ENCODE results near the gene DLGAP1. TPM values are rescaled to one million over a fixed set of nuclear protein-coding genes. Genes with fewer than 3 reads are reported as not detected.

DLGAP1 gene
- total RNA-seq, 1 experiment from 2014 or later, result 0.39 TPM

DNA sequence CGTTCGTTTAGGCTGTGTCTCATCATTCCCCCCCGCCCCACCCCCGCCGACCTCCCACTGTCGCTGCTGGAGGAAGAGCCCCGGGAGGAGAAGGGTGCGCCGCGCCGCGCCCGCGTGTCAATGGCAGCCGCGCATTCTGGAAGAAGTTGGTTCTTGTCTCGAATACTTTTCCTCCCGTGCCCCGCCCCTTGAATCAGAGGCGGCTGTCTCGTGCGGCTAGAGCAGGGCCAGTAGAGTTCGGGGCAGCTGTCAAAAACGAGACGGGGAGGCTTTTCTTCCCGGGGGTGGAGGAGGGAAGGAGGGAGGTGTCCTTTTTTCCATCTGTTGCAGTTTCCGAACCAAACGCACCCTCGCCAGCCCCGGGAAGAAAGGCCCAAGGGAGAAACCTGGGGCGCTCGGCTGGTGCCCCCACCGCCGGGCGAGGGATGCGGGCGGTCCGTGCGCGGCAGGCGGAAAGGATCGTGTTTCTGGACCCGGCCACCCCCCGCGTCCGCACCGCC, 1005.5 kb downstream of the DLGAP1 start:
- ChIA-PET CTCF (interaction anchor here (0.5 kb wide), 1 partner anchor 144 kb away, joined by 6 read pairs; no protein-coding TSS in a partner anchor), RAD21 (ENCODE audit: low non-redundant PET in 1 of 2, low total read pairs in 2 of 2, uncharacterized antibody in 2 of 2, unreplicated experiment in 2 of 2) (no interaction called here), POLR2A (interaction anchor here (0.7 to 3.2 kb wide), 5 partner anchors 144 to 216 kb away, joined by 3 to 16 read pairs (median 9); no protein-coding TSS in a partner anchor)
- peak; percentile 70 for DNase-seq (ENCODE audit: low read depth, low spot score)
- peak overlapping the region; percentile 79 for H3K9ac ChIP-seq (ENCODE audit: low read length)
- peak overlapping the region; percentile 87 for H3K4me2 ChIP-seq (ENCODE audit: low read length)
- intact Hi-C loops (cut with micrococcal nuclease), result loop anchor here (1.0 to 10.0 kb wide), 6 partner anchors 65 to 217 kb away; partner anchors contain the start of gene MYL12B
- peaks cover 34 to 59% of the 10 kb centered on the region in 2 experiments for H3K4me1 ChIP-seq (ENCODE audit: control insufficient read depth in 1 of 2, insufficient read depth in 2 of 2, low read length in 2 of 2)
- no TSS peak for BruUV-seq (replicated peaks)
- no peaks in the 10 kb centered on the region for H3K9me3 ChIP-seq (ENCODE audit: control insufficient read depth in 1 of 2, insufficient read depth in 1 of 2, low read depth in 1 of 2, low read length in 2 of 2)
- peak; percentile 24 for ATAC-seq
- H2AFZ ChIP-seq (ENCODE audit: low read depth, low read length, poor library complexity, severe bottlenecking), result no peak overlapping the region
- peak overlapping the region; percentile 90 for H3K27ac ChIP-seq (ENCODE audit: low read depth, low read length)
- H3K36me3 ChIP-seq (ENCODE audit: control insufficient read depth in 1 of 2, insufficient read depth in 2 of 2, low read length in 2 of 2), result peaks cover 0 to 22% of the 10 kb centered on the region in 2 experiments; a peak in 2 of 4 replicates
- TF ChIP-seq POLR2A (IDR thresholded peaks at IDR 0.05; ENCODE audit: borderline replicate concordance, extremely low read depth, insufficient read depth, insufficient read length) (no peak), ZFX (IDR thresholded peaks at IDR 0.05) (no peak), CBX3 (IDR thresholded peaks at IDR 0.05; ENCODE audit: low read depth) (no peak), FOSL1 (IDR thresholded peaks at IDR 0.05; ENCODE audit: low read depth) (no peak), EZH2 (IDR thresholded peaks at IDR 0.05) (no peak), YY1 (IDR thresholded peaks at IDR 0.05; ENCODE audit: extremely low read depth, insufficient replicate concordance, low read depth, low read length) (no peak), EZH2phosphoT487 (IDR thresholded peaks at IDR 0.05; ENCODE audit: borderline replicate concordance) (no peak), EGR1 (IDR thresholded peaks at IDR 0.05; ENCODE audit: low read depth) (no peak), CEBPB (IDR thresholded peaks at IDR 0.05; ENCODE audit: low read depth) (no peak)
- TF ChIP-seq, protein P1, sequence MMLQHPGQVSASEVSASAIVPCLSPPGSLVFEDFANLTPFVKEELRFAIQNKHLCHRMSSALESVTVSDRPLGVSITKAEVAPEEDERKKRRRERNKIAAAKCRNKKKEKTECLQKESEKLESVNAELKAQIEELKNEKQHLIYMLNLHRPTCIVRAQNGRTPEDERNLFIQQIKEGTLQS (IDR thresholded peaks at IDR 0.05), result no peak
- TF ChIP-seq, protein P2, sequence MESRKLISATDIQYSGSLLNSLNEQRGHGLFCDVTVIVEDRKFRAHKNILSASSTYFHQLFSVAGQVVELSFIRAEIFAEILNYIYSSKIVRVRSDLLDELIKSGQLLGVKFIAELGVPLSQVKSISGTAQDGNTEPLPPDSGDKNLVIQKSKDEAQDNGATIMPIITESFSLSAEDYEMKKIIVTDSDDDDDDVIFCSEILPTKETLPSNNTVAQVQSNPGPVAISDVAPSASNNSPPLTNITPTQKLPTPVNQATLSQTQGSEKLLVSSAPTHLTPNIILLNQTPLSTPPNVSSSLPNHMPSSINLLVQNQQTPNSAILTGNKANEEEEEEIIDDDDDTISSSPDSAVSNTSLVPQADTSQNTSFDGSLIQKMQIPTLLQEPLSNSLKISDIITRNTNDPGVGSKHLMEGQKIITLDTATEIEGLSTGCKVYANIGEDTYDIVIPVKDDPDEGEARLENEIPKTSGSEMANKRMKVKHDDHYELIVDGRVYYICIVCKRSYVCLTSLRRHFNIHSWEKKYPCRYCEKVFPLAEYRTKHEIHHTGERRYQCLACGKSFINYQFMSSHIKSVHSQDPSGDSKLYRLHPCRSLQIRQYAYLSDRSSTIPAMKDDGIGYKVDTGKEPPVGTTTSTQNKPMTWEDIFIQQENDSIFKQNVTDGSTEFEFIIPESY (IDR thresholded peaks at IDR 0.05; ENCODE audit: extremely low read depth, insufficient replicate concordance, low read length), result no peak
- H3K9me2 ChIP-seq (ENCODE audit: insufficient read depth), result no peaks in the 10 kb centered on the region
- peaks cover 2% of the 10 kb centered on the region; the same call in 1 of the 2 replicates for H4K20me1 ChIP-seq (ENCODE audit: insufficient read depth)
- H3K79me2 ChIP-seq (ENCODE audit: insufficient read depth, low read length), result peaks cover 66% of the 10 kb centered on the region
- H3K27me3 ChIP-seq (ENCODE audit: insufficient read depth, low read length), result no peaks in the 10 kb centered on the region
- peak overlapping the region; percentile 78 to 85 for H3K4me3 ChIP-seq (replicated peaks in 1 of 2; ENCODE audit: low read depth in 1 of 2, low read length in 2 of 2)

All from HCT116 (cell line).